Left lung (tissue), 10 donors: ENCODE data around the gene BCL2L12. TPM values are rescaled to one million over a fixed set of nuclear protein-coding genes. Genes with fewer than 3 reads are reported as not detected.

Experiments used
- ATAC-seq: fragments of 200-7000 bp; cut with Tn5 transposase; one replicate; pipeline ENCODE4 v1.9.1; 2020; ENCODE audit warnings: moderate library complexity
- DNase-seq, 4 donors: peaks; one replicate each; pipeline ENCODE4 v3.0.0-alpha.2; 2013 to 2020
- H3K27ac ChIP-seq, 2 donors: fragments of 200-600 bp; sonication (generic) in 1 of 2; one replicate each; pipeline versions ENCODE4 v1.5.0 to v1.8.0; 2020 to 2021
- H3K27me3 ChIP-seq, 2 donors: fragments of 200-600 bp; sonication (generic) in 1 of 2; one replicate each; pipeline versions ENCODE4 v1.5.0 to v1.8.0; 2020 to 2021
- H3K36me3 ChIP-seq, 2 donors: fragments of 200-600 bp; sonication (generic) in 1 of 2; one replicate each; pipeline versions ENCODE4 v1.5.0 to v1.8.0; 2020 to 2021
- H3K4me1 ChIP-seq, 2 donors: fragments of 200-600 bp; one replicate each; pipeline ENCODE4 v1.8.0; 2021
- H3K4me3 ChIP-seq, 2 donors: fragments of 200-600 bp; sonication (generic) in 1 of 2; one replicate each; pipeline versions ENCODE4 v1.5.0 to v1.8.0; 2020 to 2021; ENCODE audit warnings: mild to moderate bottlenecking in 1 of 2
- H3K9me3 ChIP-seq, 2 donors: fragments of 200-600 bp; sonication (generic) in 1 of 2; one replicate each; pipeline versions ENCODE4 v1.5.0 to v1.8.0; 2020 to 2021
- CTCF ChIP-seq, 2 donors: fragments of 200-600 bp; sonication (generic) in 1 of 2; IDR thresholded peaks; one replicate each; pipeline versions ENCODE4 v1.5.0 to v1.8.0; 2021; ENCODE audit warnings: antibody characterized with exemption in 2 of 2
- intact Hi-C, 2 donors: fragments of 100-400 bp; cut with DNase I; formaldehyde crosslinking; loops; one replicate each; pipeline versions ENCODE4 v1.11.2 to v1.14.2; 2022
- polyA plus RNA-seq, 6 donors: library from polyadenylated mRNA; unstranded; fragments of 120-200 nt; gene quantifications; one replicate each; pipeline ENCODE4 v1.2.1, GENCODE V29; 2013; ENCODE audit not compliant: insufficient read length in 6 of 6
- total RNA-seq, 2 donors: library from RNA; stranded (reverse); fragmentation: NEBNext Ultra II Directional; extraction: Animal tissue kit (Norgen Biotek cat#: 25700); gene quantifications; one replicate each; pipeline ENCODE4 v1.2.1, GENCODE V29; 2021
- donor health status: DM: no; HTN: yes; CAD: no.
- donor health status: DM: no; HTN: no; CAD: no.

BCL2L12 gene
- total and polyA plus RNA-seq, 8 donors = 20.6 to 30.1 (median 26.0) TPM

GRCh38 chr19:49639401-49640112, 26.2 kb upstream of the BCL2L12 start:
- H3K36me3 ChIP-seq = peaks cover 0 to 4% of the 10 kb centered on the region in 2 donors
- DNase-seq (peak in 1 of 4 donors; percentile 52), ATAC-seq (no peak)
- intact Hi-C loops = no loop called here
- H3K27ac ChIP-seq = peak overlapping the region; percentile 94 to 98
- H3K4me3 ChIP-seq = peak overlapping the region; percentile 55 to 95
- no peaks in the 10 kb centered on the region for H3K9me3 ChIP-seq
- no peaks in the 10 kb centered on the region for H3K27me3 ChIP-seq
- no peak for TF ChIP-seq CTCF (IDR thresholded peaks at IDR 0.05)
- peaks cover 30 to 76% of the 10 kb centered on the region in 2 donors for H3K4me1 ChIP-seq

GRCh38 chr19:49640113-49640898, 25.4 kb upstream of the BCL2L12 start, which contains the start of gene RRAS:
Gene RRAS, minus strand, starts transcription at chr19:49640143. Its CDS starts 45 bp downstream, at chr19:49640098.
- Histone ChIP-seq H3K9me3 (no peaks in the 10 kb centered on the region), H3K36me3 (peaks cover 0 to 10% of the 10 kb centered on the region in 2 donors), H3K27me3 (no peaks in the 10 kb centered on the region), H3K4me1 (peaks cover 30 to 74% of the 10 kb centered on the region in 2 donors), H3K4me3 (peak within 1 kb of the TSS; percentile 55 to 95), H3K27ac (peak within 1 kb of the TSS; percentile 98 to 100)
- intact Hi-C loops = no loop called here
- peak; percentile 99 to 100 (median 100) for DNase-seq
- TF ChIP-seq CTCF (IDR thresholded peaks at IDR 0.05) = peak in 1 of 2 donors; percentile 11
- peak; percentile 69 for ATAC-seq

GRCh38 chr19:49641688-49642491, 23.8 kb upstream of the BCL2L12 start, which contains the start of gene SCAF1:
Gene SCAF1, plus strand, starts transcription at chr19:49642209. Its CDS starts 2,818 bp downstream, at chr19:49645027.
- TF ChIP-seq CTCF (IDR thresholded peaks at IDR 0.05) = no peak
- ATAC-seq = peak; percentile 74
- intact Hi-C loops = no loop called here

GRCh38 chr19:49642492-49643035, 23.2 kb upstream of the BCL2L12 start:
- intact Hi-C loops = no loop called here
- DNase-seq (no peak), ATAC-seq (no peak)
- no peak for TF ChIP-seq CTCF (IDR thresholded peaks at IDR 0.05)
- H3K27me3 ChIP-seq = no peaks in the 10 kb centered on the region
- H3K4me1 ChIP-seq = peaks cover 25 to 52% of the 10 kb centered on the region in 2 donors
- H3K4me3 ChIP-seq = peak overlapping the region; percentile 95 to 97
- H3K27ac ChIP-seq = peak overlapping the region; percentile 83 to 98
- H3K36me3 ChIP-seq = peaks cover 0 to 28% of the 10 kb centered on the region in 2 donors
- H3K9me3 ChIP-seq = no peaks in the 10 kb centered on the region

More at GRCh38 chr19:49641688-49642491, 23.8 kb upstream of the BCL2L12 start, which contains the start of gene SCAF1:
- no peaks in the 10 kb centered on the region for H3K9me3 ChIP-seq
- H3K27ac ChIP-seq = peak within 1 kb of the TSS; percentile 98 to 100
- no peaks in the 10 kb centered on the region for H3K27me3 ChIP-seq
- peaks cover 0 to 22% of the 10 kb centered on the region in 2 donors for H3K36me3 ChIP-seq
- H3K4me3 ChIP-seq = peak within 1 kb of the TSS; percentile 95 to 97
- H3K4me1 ChIP-seq = peaks cover 25 to 58% of the 10 kb centered on the region in 2 donors
- DNase-seq = peak; percentile 99 to 100 (median 99)
